ENCODE data around the gene ELANE. TPM values are rescaled to one million over a fixed set of nuclear protein-coding genes. Genes with fewer than 3 reads are reported as not detected.
"Not testable (repeated sequence)": the region's sequence is repeated elsewhere in the genome, so short reads cannot be mapped to it uniquely, and the experiment has no call there.

ELANE gene
- total and polyA plus RNA-seq, 12 donors, result 0.48 to 3.4 (median 1.8) TPM; not detected in 6

DNA sequence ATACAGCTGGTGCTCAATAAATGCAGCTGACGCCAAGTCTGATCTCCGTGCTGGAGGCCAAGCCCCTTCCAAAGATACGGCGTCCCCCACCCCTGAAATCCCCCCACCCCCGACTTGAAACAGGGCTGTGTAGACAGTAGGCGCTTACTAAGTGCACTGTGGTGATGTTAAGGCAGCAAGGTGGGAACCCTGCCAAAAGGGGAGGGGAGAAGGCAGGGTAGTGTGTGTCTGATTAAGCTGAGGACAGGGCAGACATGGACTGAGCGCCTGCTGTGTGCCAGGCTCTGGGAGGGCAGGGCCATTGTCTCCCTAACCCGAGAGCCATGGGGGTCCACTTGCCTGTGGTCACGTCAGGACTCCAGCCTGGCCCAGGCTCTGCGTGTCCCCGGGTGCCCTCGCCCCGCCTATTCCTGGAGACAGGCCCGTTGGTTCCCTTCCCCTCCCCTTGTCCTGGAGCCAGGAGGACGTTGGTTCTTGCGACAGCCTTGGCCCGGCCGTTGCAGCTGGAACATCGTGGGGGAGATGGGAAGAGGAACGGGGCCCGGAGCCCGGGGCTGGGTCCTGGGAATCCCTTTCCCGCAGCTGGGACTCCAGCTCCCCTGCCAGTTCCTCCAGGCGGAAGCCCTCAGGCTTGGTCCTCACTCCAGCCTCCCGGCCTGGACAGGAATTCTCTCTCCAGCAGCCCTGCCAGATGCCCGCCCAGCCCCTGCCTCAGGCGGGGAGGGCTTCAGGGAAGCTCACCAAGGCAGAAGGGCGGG is 1.7 kb upstream of the ELANE start:
- TF ChIP-seq, protein P1, sequence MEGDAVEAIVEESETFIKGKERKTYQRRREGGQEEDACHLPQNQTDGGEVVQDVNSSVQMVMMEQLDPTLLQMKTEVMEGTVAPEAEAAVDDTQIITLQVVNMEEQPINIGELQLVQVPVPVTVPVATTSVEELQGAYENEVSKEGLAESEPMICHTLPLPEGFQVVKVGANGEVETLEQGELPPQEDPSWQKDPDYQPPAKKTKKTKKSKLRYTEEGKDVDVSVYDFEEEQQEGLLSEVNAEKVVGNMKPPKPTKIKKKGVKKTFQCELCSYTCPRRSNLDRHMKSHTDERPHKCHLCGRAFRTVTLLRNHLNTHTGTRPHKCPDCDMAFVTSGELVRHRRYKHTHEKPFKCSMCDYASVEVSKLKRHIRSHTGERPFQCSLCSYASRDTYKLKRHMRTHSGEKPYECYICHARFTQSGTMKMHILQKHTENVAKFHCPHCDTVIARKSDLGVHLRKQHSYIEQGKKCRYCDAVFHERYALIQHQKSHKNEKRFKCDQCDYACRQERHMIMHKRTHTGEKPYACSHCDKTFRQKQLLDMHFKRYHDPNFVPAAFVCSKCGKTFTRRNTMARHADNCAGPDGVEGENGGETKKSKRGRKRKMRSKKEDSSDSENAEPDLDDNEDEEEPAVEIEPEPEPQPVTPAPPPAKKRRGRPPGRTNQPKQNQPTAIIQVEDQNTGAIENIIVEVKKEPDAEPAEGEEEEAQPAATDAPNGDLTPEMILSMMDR (IDR thresholded peaks at IDR 0.05), result no peak
- TF ChIP-seq POLR2A (IDR thresholded peaks at IDR 0.05), result peak in 1 of 2 donors; percentile 35
- Histone ChIP-seq H3K36me3 (replicated peaks in 1 of 2) (no peaks in the 10 kb centered on the region), H3K4me3 (peak overlapping the region in 1 of 4 donors; percentile 21), H3K27ac (peak overlapping the region; percentile 21 to 92 (median 65)), H3K27me3 (peaks cover 14% of the 10 kb centered on the region), H3K9me3 (replicated peaks in 1 of 3) (no peaks in the 10 kb centered on the region), H3K4me1 (replicated peaks in 1 of 2) (peaks cover 0 to 10% of the 10 kb centered on the region in 2 donors)
- intact Hi-C loops (cut with DNase I), result loop anchor here in 1 of 2 donors (10.0 kb wide), 1 partner anchor 76 kb away; no protein-coding TSS in a partner anchor
- peak; percentile 88 to 98 (median 96) for DNase-seq
- WGBS, 4 donors, result 13 to 52% (median 26%) methylated on average over 8 to 28 of the region's 28 CpGs

DNA sequence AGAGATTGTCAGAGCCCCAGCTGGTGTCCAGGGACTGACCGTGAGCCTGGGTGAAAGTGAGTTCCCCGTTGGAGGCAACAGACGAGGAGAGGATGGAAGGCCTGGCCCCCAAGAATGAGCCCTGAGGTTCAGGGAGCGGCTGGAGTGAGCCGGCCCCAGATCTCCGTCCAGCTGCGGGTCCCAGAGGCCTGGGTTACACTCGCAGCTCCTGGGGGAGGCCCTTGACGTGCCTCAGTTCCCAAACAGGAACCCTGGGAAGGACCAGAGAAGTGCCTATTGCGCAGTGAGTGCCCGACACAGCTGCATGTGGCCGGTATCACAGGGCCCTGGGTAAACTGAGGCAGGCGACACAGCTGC is 1.1 kb upstream of the ELANE start:
- 17 to 36% (median 27%) methylated on average over 7 to 13 of the region's 13 CpGs for WGBS, 4 donors
- peak in 1 of 2 donors; percentile 4 for TF ChIP-seq POLR2A (IDR thresholded peaks at IDR 0.05)
- TF ChIP-seq, protein P1 (IDR thresholded peaks at IDR 0.05), result no peak
- Histone ChIP-seq H3K36me3 (replicated peaks in 1 of 2) (no peaks in the 10 kb centered on the region), H3K4me1 (replicated peaks in 1 of 2) (peaks cover 0 to 10% of the 10 kb centered on the region in 2 donors), H3K9me3 (replicated peaks in 1 of 3) (no peaks in the 10 kb centered on the region), H3K4me3 (peak overlapping the region in 1 of 4 donors; percentile 21), H3K27ac (peak overlapping the region; percentile 21 to 92 (median 65)), H3K27me3 (peaks cover 13% of the 10 kb centered on the region)
- DNase-seq, result no peak
- intact Hi-C loops (cut with DNase I), result loop anchor here in 1 of 2 donors (10.0 kb wide), 1 partner anchor 76 kb away; no protein-coding TSS in a partner anchor

DNA sequence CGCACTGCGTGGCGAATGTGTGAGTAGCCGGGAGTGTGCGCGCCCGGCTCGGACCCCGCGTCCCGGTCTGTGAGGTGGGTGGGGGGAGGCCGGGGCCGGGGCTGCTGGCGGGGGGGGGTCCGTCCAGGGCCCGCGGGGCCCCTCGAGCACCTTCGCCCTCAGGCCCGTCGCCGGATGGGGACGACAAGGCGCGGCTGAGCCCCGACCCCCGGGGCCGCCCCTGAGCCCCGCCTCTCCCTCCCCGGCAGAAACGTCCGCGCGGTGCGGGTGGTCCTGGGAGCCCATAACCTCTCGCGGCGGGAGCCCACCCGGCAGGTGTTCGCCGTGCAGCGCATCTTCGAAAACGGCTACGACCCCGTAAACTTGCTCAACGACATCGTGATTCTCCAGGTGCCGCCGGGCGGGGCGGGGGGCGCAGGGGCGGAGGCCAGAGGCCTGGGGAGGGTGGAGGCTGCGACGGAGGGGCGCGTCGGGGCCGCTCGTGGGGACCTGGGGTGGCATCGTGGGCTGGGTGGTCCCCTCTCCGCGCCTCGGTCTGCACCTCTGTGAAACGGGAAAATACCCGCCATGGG is 997 bp downstream of the ELANE start:
- intact Hi-C loops (cut with DNase I), result loop anchor here in 1 of 2 donors (10.0 kb wide), 1 partner anchor 78 kb away; no protein-coding TSS in a partner anchor
- no peaks in the 10 kb centered on the region for H3K36me3 ChIP-seq (replicated peaks in 1 of 2)
- peaks cover 9% of the 10 kb centered on the region for H3K27me3 ChIP-seq
- 15 to 35% (median 31%) methylated on average over 4 to 67 of the region's 67 CpGs for whole genome bisulfite sequencing, 4 donors
- no peak overlapping the region for H3K4me3 ChIP-seq
- DNase-seq, result no peak
- H3K4me1 ChIP-seq (replicated peaks in 1 of 2), result peaks cover 0 to 10% of the 10 kb centered on the region in 2 donors
- no peak overlapping the region for H3K27ac ChIP-seq
- H3K9me3 ChIP-seq (replicated peaks in 1 of 3), result no peaks in the 10 kb centered on the region
- TF ChIP-seq, protein P1 (IDR thresholded peaks at IDR 0.05), result no peak
- TF ChIP-seq POLR2A (IDR thresholded peaks at IDR 0.05), result no peak

DNA sequence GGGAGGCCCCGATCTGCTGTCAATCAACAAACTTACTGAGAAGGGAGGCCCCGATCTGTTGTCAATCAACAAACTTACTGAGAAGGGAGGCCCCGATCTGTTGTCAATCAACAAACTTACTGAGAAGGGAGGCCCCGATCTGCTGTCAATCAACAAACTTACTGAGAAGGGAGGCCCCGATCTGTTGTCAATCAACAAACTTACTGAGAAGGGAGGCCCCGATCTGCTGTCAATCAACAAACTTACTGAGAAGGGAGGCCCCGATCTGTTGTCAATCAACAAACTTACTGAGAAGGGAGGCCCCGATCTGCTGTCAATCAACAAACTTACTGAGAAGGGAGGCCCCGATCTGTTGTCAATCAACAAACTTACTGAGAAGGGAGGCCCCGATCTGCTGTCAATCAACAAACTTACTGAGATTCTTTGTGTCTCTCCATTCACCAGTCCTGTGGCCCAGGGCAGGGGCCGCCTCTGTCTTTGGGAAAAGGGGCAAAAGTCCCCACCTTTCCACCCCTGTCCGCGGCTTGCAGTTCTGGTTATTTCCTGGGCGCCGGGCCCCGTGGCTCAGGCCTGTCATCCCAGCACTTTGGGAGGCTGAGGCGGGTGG is 1.6 kb downstream of the ELANE start:
- not testable (repeated sequence) for H3K27me3 ChIP-seq; H3K9me3 ChIP-seq (replicated peaks in 1 of 3); H3K36me3 ChIP-seq (replicated peaks in 1 of 2); H3K27ac ChIP-seq; DNase-seq; H3K4me3 ChIP-seq; H3K4me1 ChIP-seq (replicated peaks in 1 of 2)
- intact Hi-C loops (cut with DNase I), result loop anchor here in 1 of 2 donors (10.0 kb wide), 1 partner anchor 79 kb away; no protein-coding TSS in a partner anchor
- 71 to 79% (median 78%) methylated on average over 4 to 11 of the region's 17 CpGs for WGBS, 4 donors

All from adrenal gland (tissue), 12 donors.